Measurements from ENCODE around the gene PLPPR5.

Gene PLPPR5

GRCh38 chr1:98969798-98970490 is 34.7 kb downstream of the PLPPR5 start:
- DNase-seq (ENCODE audit: low spot score) = no peak

- no peak for DNase-seq (ENCODE audit: low spot score)
Measured at GRCh38 chr1:98967122-98967521, 37.5 kb downstream of the PLPPR5 start.

GRCh38 chr1:98965394-98965793 is 39.3 kb downstream of the PLPPR5 start:
- no peak for DNase-seq (ENCODE audit: low spot score)

- no peak for DNase-seq (ENCODE audit: low spot score)
Measured at GRCh38 chr1:98964198-98964597, 40.5 kb downstream of the PLPPR5 start.

GRCh38 chr1:98963064-98963758 is 41.5 kb downstream of the PLPPR5 start:
- no peak for DNase-seq (ENCODE audit: low spot score)

- no peak for DNase-seq (ENCODE audit: low spot score)
Measured at GRCh38 chr1:98962156-98962555, 42.5 kb downstream of the PLPPR5 start.

GRCh38 chr1:98949621-98950020 is 55.0 kb downstream of the PLPPR5 start:
- no peak for DNase-seq (ENCODE audit: low spot score)

GRCh38 chr1:98949166-98949565 is 55.5 kb downstream of the PLPPR5 start:
- no peak for DNase-seq (ENCODE audit: low spot score)

- no peak for DNase-seq (ENCODE audit: low spot score)
Measured at GRCh38 chr1:98947071-98947470, 57.6 kb downstream of the PLPPR5 start.

- DNase-seq (ENCODE audit: low spot score) = no peak
Measured at GRCh38 chr1:98940722-98941079, 64.0 kb downstream of the PLPPR5 start.

GRCh38 chr1:98940069-98940721 is 64.5 kb downstream of the PLPPR5 start:
- no peak for DNase-seq (ENCODE audit: low spot score)

- DNase-seq (ENCODE audit: low spot score) = no peak
Measured at GRCh38 chr1:98939471-98939870, 65.2 kb downstream of the PLPPR5 start.

- DNase-seq (ENCODE audit: low spot score) = no peak
Measured at GRCh38 chr1:98937347-98937746, 67.3 kb downstream of the PLPPR5 start.

- DNase-seq (ENCODE audit: low spot score) = no peak
Measured at GRCh38 chr1:98932184-98932583, 72.5 kb downstream of the PLPPR5 start.

- DNase-seq (ENCODE audit: low spot score) = no peak
Measured at GRCh38 chr1:98931128-98931835, 73.4 kb downstream of the PLPPR5 start.

GRCh38 chr1:98929437-98929836 is 75.2 kb downstream of the PLPPR5 start:
- no peak for DNase-seq (ENCODE audit: low spot score)

- DNase-seq (ENCODE audit: low spot score) = no peak
Measured at GRCh38 chr1:98926597-98926996, 78.1 kb downstream of the PLPPR5 start.

GRCh38 chr1:98924977-98925376 is 79.7 kb downstream of the PLPPR5 start:
- DNase-seq (ENCODE audit: low spot score) = no peak

GRCh38 chr1:98923667-98924066 is 81.0 kb downstream of the PLPPR5 start:
- DNase-seq (ENCODE audit: low spot score) = no peak

- no peak for DNase-seq (ENCODE audit: low spot score)
Measured at GRCh38 chr1:98921817-98922216, 82.8 kb downstream of the PLPPR5 start.

GRCh38 chr1:98920441-98921110 is 84.1 kb downstream of the PLPPR5 start:
- no peak for DNase-seq (ENCODE audit: low spot score)

- DNase-seq (ENCODE audit: low spot score) = no peak
Measured at GRCh38 chr1:98919652-98920051, 85.0 kb downstream of the PLPPR5 start.

Data from LoVo (cell line).